Neuronal stem cell (in vitro differentiated cells): ENCODE data around the gene CALHM1.

Experiments
- DNase-seq: peaks from one replicate; pipeline ENCODE4 v3.0.0-alpha.2; 2013; ENCODE audit warnings: low spot score
- H2AFZ ChIP-seq: one replicate; pipeline ENCODE4 v1.6.1; 2013; ENCODE audit warnings: mild to moderate bottlenecking, low read length, inconsistent platforms
- H2AK5ac ChIP-seq: 2 replicates; pipeline ENCODE4 v1.6.1; 2013; ENCODE audit warnings: low read depth, mild to moderate bottlenecking, inconsistent platforms, low read length, moderate library complexity, mixed read lengths
- H2BK120ac ChIP-seq: 2 replicates; pipeline ENCODE4 v1.6.1; 2013; ENCODE audit warnings: low read depth, mild to moderate bottlenecking, inconsistent platforms, low read length, moderate library complexity, mixed read lengths
- H2BK12ac ChIP-seq: one replicate; pipeline ENCODE4 v1.6.1; 2013; ENCODE audit warnings: low read length, inconsistent platforms
- H2BK15ac ChIP-seq: 2 replicates; pipeline ENCODE4 v1.6.1; 2013; ENCODE audit warnings: mild to moderate bottlenecking, low read length, inconsistent platforms, mixed read lengths
- H2BK5ac ChIP-seq: one replicate; pipeline ENCODE4 v1.6.1; 2013; ENCODE audit warnings: inconsistent platforms, mild to moderate bottlenecking, low read length, moderate library complexity
- H3K14ac ChIP-seq: one replicate; pipeline ENCODE4 v1.6.1; 2013; ENCODE audit warnings: low read length, inconsistent platforms
- H3K18ac ChIP-seq: 2 replicates; pipeline ENCODE4 v1.6.1; 2013; ENCODE audit warnings: low read length, inconsistent platforms
- H3K23ac ChIP-seq: 2 replicates; pipeline ENCODE4 v1.6.1; 2013; ENCODE audit warnings: low read depth, mild to moderate bottlenecking, mixed read lengths, low read length, inconsistent platforms; ENCODE audit not compliant: poor library complexity
- H3K27ac ChIP-seq: replicated peaks from 3 replicates; pipeline ENCODE4 v1.5.1; 2013; ENCODE audit warnings: low read length, inconsistent platforms
- H3K27me3 ChIP-seq, 3 experiments: 2 replicates each; pipeline ENCODE4 v1.6.1; 2013; ENCODE audit warnings: low read length in 3 of 3, mild to moderate bottlenecking in 2 of 3, inconsistent platforms in 1 of 3, low read depth in 1 of 3, mixed read lengths in 1 of 3, moderate library complexity in 1 of 3; ENCODE audit not compliant: control insufficient read depth in 3 of 3, insufficient read depth in 3 of 3
- H3K36me3 ChIP-seq, 2 donors: replicated peaks in 1 of 2; 2 replicates each; pipeline ENCODE4 v1.6.1; 2013; ENCODE audit warnings: low read length in 2 of 2; ENCODE audit not compliant: control insufficient read depth in 2 of 2, insufficient read depth in 2 of 2
- H3K4ac ChIP-seq: 2 replicates; pipeline ENCODE4 v1.6.1; 2013; ENCODE audit warnings: inconsistent platforms, mild to moderate bottlenecking, low read length, moderate library complexity
- H3K4me1 ChIP-seq, 2 donors: 1 replicate in 1 of 2; 2 replicates in 1 of 2; pipeline ENCODE4 v1.6.1; 2013; ENCODE audit warnings: low read length in 2 of 2, low read depth in 1 of 2; ENCODE audit not compliant: control insufficient read depth in 2 of 2, insufficient read depth in 1 of 2
- H3K4me2 ChIP-seq: one replicate; pipeline ENCODE4 v1.6.1; 2013; ENCODE audit warnings: mild to moderate bottlenecking, low read length, inconsistent platforms; ENCODE audit not compliant: insufficient read depth, poor library complexity, severe bottlenecking
- H3K4me3 ChIP-seq, 2 donors: 2 replicates each; pipeline ENCODE4 v1.5.1; 2013; ENCODE audit warnings: low read length in 2 of 2, mild to moderate bottlenecking in 2 of 2, inconsistent platforms in 1 of 2, moderate library complexity in 1 of 2
- H3K79me1 ChIP-seq: one replicate; pipeline ENCODE4 v1.6.1; 2013; ENCODE audit warnings: low read depth, mild to moderate bottlenecking, inconsistent platforms, low read length, moderate library complexity
- H3K9ac ChIP-seq: one replicate; pipeline ENCODE4 v1.6.1; 2013; ENCODE audit warnings: mild to moderate bottlenecking, low read depth, low read length, inconsistent platforms; ENCODE audit not compliant: poor library complexity
- H3K9me3 ChIP-seq, 2 donors: replicated peaks in 1 of 2; 2 replicates each; pipeline versions ENCODE3 to v1.6.1; 2013; ENCODE audit warnings: low read length in 2 of 2, mild to moderate bottlenecking in 2 of 2, inconsistent platforms in 1 of 2, low read depth in 1 of 2, mixed read lengths in 1 of 2, moderate library complexity in 1 of 2; ENCODE audit not compliant: control insufficient read depth in 2 of 2, insufficient read depth in 1 of 2
- H4K8ac ChIP-seq: one replicate; pipeline ENCODE4 v1.6.1; 2013; ENCODE audit warnings: low read depth, mild to moderate bottlenecking, inconsistent platforms, low read length, moderate library complexity
- H4K91ac ChIP-seq: one replicate; pipeline ENCODE4 v1.6.1; 2013; ENCODE audit warnings: low read length, low read depth, mild to moderate bottlenecking, inconsistent platforms; ENCODE audit not compliant: poor library complexity
- WGBS, 2 donors: extraction: QIAGEN DNeasy Blood & Tissue Kit; methylation state at CpG; one replicate each; pipeline ENCODE4 v1.1.7; 2013; ENCODE audit warnings: missing lambda C conversion rate in 2 of 2, mixed read lengths in 1 of 2; ENCODE audit not compliant: insufficient read length in 2 of 2, insufficient replicate concordance in 1 of 2; ENCODE audit errors: extremely low coverage in 2 of 2; 5-methylcytosine and 5-hydroxymethylcytosine counted together

The CALHM1 gene

GRCh38 chr10:103429647-103430046 lies 29.1 kb downstream of the CALHM1 start:
- no peak overlapping the region for H4K91ac ChIP-seq
- no peak overlapping the region for H3K4ac ChIP-seq
- no peak overlapping the region for H2AFZ ChIP-seq
- no peak overlapping the region for H2BK120ac ChIP-seq
- H3K18ac ChIP-seq = no peak overlapping the region
- no peaks in the 10 kb centered on the region for H3K4me1 ChIP-seq
- no peak overlapping the region for H2BK12ac ChIP-seq
- no peak overlapping the region for H3K23ac ChIP-seq
- DNase-seq = no peak
- WGBS, 2 donors = no CpG with 5 or more reads among the region's 5 CpGs
- no peak overlapping the region for H3K27ac ChIP-seq
- H3K9me3 ChIP-seq = no peaks in the 10 kb centered on the region
- no peak overlapping the region for H2BK5ac ChIP-seq
- no peak overlapping the region for H3K9ac ChIP-seq
- no peak overlapping the region for H2AK5ac ChIP-seq
- H4K8ac ChIP-seq = no peak overlapping the region
- no peaks in the 10 kb centered on the region for H3K27me3 ChIP-seq
- H3K36me3 ChIP-seq = peaks cover 51 to 99% of the 10 kb centered on the region in 2 donors
- no peak overlapping the region for H3K14ac ChIP-seq
- H3K4me3 ChIP-seq = no peak overlapping the region
- no peak overlapping the region for H3K4me2 ChIP-seq
- H3K79me1 ChIP-seq = peaks cover 5% of the 10 kb centered on the region
- H2BK15ac ChIP-seq = no peak overlapping the region

- H3K9me3 ChIP-seq = no peaks in the 10 kb centered on the region
- no peak overlapping the region for H3K23ac ChIP-seq
- H3K4me3 ChIP-seq = no peak overlapping the region
- H3K18ac ChIP-seq = no peak overlapping the region
- H3K4ac ChIP-seq = no peak overlapping the region
- peaks cover 48 to 99% of the 10 kb centered on the region in 2 donors for H3K36me3 ChIP-seq
- H2AK5ac ChIP-seq = no peak overlapping the region
- H2BK120ac ChIP-seq = no peak overlapping the region
- H2AFZ ChIP-seq = no peak overlapping the region
- H3K27me3 ChIP-seq = no peaks in the 10 kb centered on the region
- H3K27ac ChIP-seq = no peak overlapping the region
- H4K8ac ChIP-seq = no peak overlapping the region
- no peak overlapping the region for H3K9ac ChIP-seq
- no peak overlapping the region for H2BK15ac ChIP-seq
- no peak for DNase-seq
- H4K91ac ChIP-seq = no peak overlapping the region
- H2BK12ac ChIP-seq = no peak overlapping the region
- H2BK5ac ChIP-seq = no peak overlapping the region
- no peak overlapping the region for H3K4me2 ChIP-seq
- H3K79me1 ChIP-seq = peaks cover 3% of the 10 kb centered on the region
- H3K14ac ChIP-seq = no peak overlapping the region
- no peaks in the 10 kb centered on the region for H3K4me1 ChIP-seq
- no CpG with 5 or more reads among the region's 5 CpGs for WGBS, 2 donors
Observed at GRCh38 chr10:103428989-103429643, 29.6 kb downstream of the CALHM1 start.

- H3K79me1 ChIP-seq = peaks cover 3% of the 10 kb centered on the region
- H3K27ac ChIP-seq = no peak overlapping the region
- no peak overlapping the region for H3K4me2 ChIP-seq
- no peaks in the 10 kb centered on the region for H3K27me3 ChIP-seq
- H2BK120ac ChIP-seq = no peak overlapping the region
- H3K9me3 ChIP-seq = peaks cover 0 to 2% of the 10 kb centered on the region in 2 donors
- H3K4ac ChIP-seq = no peak overlapping the region
- H2BK15ac ChIP-seq = no peak overlapping the region
- H3K14ac ChIP-seq = no peak overlapping the region
- H2AFZ ChIP-seq = no peak overlapping the region
- H4K8ac ChIP-seq = no peak overlapping the region
- no peak overlapping the region for H2AK5ac ChIP-seq
- no peak for DNase-seq
- 100% methylated on average over 1 of the region's 9 CpGs; no CpG with 5 or more reads in 1 of the 2 donors for WGBS, 2 donors
- no peak overlapping the region for H3K18ac ChIP-seq
- H2BK5ac ChIP-seq = no peak overlapping the region
- H3K36me3 ChIP-seq = peaks cover 51 to 99% of the 10 kb centered on the region in 2 donors
- no peak overlapping the region for H3K23ac ChIP-seq
- H3K4me3 ChIP-seq = no peak overlapping the region
- H4K91ac ChIP-seq = no peak overlapping the region
- H3K9ac ChIP-seq = no peak overlapping the region
- no peaks in the 10 kb centered on the region for H3K4me1 ChIP-seq
- H2BK12ac ChIP-seq = no peak overlapping the region
Observed at GRCh38 chr10:103427866-103428265, 30.8 kb downstream of the CALHM1 start.

DNA sequence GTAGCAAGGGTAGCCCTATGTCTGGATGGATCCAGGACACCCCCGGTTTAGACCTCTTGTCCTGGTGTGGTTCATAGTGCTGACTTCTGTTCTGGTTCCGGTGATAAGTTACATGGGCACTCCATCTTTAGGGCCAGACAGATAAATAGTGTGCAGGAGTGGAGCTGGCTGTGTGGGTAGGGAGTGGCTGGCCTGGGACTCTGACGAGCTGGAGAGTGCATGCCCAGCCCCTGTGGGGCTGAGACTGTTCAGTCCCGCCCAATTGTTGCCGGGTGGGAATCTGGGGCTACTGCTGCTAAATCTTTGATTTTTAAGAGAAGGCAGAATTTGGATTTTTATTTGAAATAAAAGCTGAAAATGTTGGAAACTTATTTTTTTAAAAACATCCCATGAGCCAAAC lies 35.0 kb downstream of the CALHM1 start:
- Histone ChIP-seq H3K79me1 (peaks cover 3% of the 10 kb centered on the region), H3K36me3 (peaks cover 56 to 94% of the 10 kb centered on the region in 2 donors)
- no CpG with 5 or more reads among the region's 5 CpGs for WGBS, 2 donors

More for the DNA sequence above, 35.0 kb downstream of the CALHM1 start:
- H3K9me3 ChIP-seq = peaks cover 0 to 2% of the 10 kb centered on the region in 2 donors
- H2BK15ac ChIP-seq = no peak overlapping the region
- no peak overlapping the region for H2BK5ac ChIP-seq
- H4K91ac ChIP-seq = no peak overlapping the region
- no peak overlapping the region for H2BK12ac ChIP-seq
- H2AK5ac ChIP-seq = no peak overlapping the region
- H3K4me2 ChIP-seq = no peak overlapping the region
- H2BK120ac ChIP-seq = no peak overlapping the region
- H3K27me3 ChIP-seq = no peaks in the 10 kb centered on the region
- H3K23ac ChIP-seq = no peak overlapping the region
- no peaks in the 10 kb centered on the region for H3K4me1 ChIP-seq
- no peak overlapping the region for H4K8ac ChIP-seq
- H3K9ac ChIP-seq = no peak overlapping the region
- H3K14ac ChIP-seq = no peak overlapping the region
- no peak overlapping the region for H3K18ac ChIP-seq
- no peak overlapping the region for H3K4ac ChIP-seq
- DNase-seq = no peak
- no peak overlapping the region for H2AFZ ChIP-seq
- no peak overlapping the region for H3K27ac ChIP-seq
- H3K4me3 ChIP-seq = no peak overlapping the region
